Measurements from ENCODE around the gene OR1S1.
"Not testable (repeated sequence)": the region's sequence is repeated elsewhere in the genome, so short reads cannot be mapped to it uniquely, and the experiment has no call there.

OR1S1 gene

GRCh38 chr11:58212420-58212819, at the start of gene OR1S1:
OR1S1 (plus strand) TSS chr11:58212720.
- H3K27me3 Mint-ChIP-seq; H3K9me3 Mint-ChIP-seq (ENCODE audit: low read depth); H3K4me3 Mint-ChIP-seq; H3K36me3 Mint-ChIP-seq; H3K4me1 Mint-ChIP-seq (ENCODE audit: low read depth); H3K27ac Mint-ChIP-seq: not testable (repeated sequence)

DNA sequence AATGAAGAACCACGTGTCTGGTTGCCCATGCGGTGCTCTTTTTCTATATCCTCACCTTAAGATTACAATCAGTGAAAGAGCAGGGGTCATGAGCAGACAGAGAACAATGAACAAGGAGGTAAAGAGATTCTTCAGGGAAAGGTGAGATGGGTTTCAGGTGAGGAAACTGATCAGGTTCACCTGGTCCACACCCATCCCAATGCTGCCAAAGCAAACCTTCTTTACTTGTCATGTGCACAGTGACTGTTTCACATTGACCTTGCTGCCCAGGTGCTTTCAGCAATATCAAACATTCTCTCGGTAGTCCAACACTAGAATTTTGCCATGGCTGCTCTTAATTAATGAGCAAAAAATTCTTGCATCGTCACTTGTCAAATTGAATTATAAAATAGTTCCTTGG, 48.1 kb upstream of the OR1S1 start:
- Mint-ChIP-seq H3K27ac (no peak overlapping the region), H3K4me3 (no peak overlapping the region), H3K36me3 (peaks cover 2% of the 10 kb centered on the region), H3K4me1 (ENCODE audit: low read depth) (no peaks in the 10 kb centered on the region), H3K9me3 (ENCODE audit: low read depth) (peaks cover 2% of the 10 kb centered on the region), H3K27me3 (peaks cover 5% of the 10 kb centered on the region)

DNA sequence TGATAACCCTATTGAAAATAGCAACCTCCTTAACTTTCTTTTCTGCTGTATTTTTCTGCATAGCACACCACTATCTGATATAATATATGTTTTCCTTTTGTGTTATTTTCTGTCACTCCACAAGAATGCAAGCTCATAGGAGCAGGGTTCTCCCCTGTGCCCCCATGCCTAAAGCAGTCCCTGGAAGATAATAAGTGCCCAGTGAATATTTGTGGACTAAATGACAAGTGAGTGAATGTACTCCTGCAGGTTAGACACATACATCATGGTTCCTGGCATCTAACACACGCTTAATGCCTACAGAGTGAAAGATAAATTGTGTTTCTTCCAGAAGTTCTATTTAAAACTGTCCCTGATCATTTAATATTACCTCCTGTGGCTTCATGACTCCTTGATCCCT, 47.5 kb upstream of the OR1S1 start:
- H3K36me3 Mint-ChIP-seq = no peaks in the 10 kb centered on the region
- no peaks in the 10 kb centered on the region for H3K4me1 Mint-ChIP-seq (ENCODE audit: low read depth)
- peaks cover 5% of the 10 kb centered on the region for H3K27me3 Mint-ChIP-seq
- no peak overlapping the region for H3K27ac Mint-ChIP-seq
- no peaks in the 10 kb centered on the region for H3K9me3 Mint-ChIP-seq (ENCODE audit: low read depth)
- no peak overlapping the region for H3K4me3 Mint-ChIP-seq

- Mint-ChIP-seq H3K27me3 (peaks cover 5% of the 10 kb centered on the region), H3K4me1 (ENCODE audit: low read depth) (no peaks in the 10 kb centered on the region), H3K36me3 (no peaks in the 10 kb centered on the region), H3K27ac (no peak overlapping the region), H3K4me3 (no peak overlapping the region), H3K9me3 (ENCODE audit: low read depth) (no peaks in the 10 kb centered on the region)
These were observed 46.9 kb upstream of the OR1S1 start for GRCh38 chr11:58165504-58166106.

DNA sequence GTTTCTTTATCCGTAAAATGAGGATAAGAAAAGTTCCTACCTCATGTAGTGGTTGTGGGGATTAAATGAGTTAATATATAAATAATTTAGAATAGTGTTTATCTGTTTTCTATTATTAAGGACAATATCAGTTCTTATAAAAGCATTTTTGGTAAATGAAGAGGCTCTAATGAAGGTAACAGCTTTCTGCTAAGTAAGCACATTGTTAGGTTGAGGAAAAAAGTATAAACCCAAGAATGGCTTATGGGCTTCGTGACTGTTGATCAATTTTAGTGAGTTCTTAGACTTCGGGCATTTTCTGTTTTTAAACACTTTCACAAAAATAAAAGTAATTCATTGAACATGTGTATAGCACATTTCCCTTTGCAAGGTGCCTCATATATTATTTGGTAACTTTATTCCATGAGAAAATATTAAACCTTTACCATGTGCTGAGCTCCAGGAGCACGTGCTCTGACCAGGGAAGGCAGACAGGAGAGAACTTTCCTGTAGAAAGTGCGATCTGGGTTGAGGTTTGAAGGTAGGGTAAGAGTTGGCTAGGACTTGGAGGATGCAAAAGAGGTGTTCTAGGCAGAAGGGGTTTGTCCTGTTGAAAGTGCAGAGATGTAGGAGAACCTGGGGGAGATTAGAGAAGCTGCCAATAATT, 35.0 kb upstream of the OR1S1 start:
- Mint-ChIP-seq H3K27me3 (peaks cover 13% of the 10 kb centered on the region), H3K4me1 (ENCODE audit: low read depth) (no peaks in the 10 kb centered on the region), H3K36me3 (no peaks in the 10 kb centered on the region), H3K9me3 (ENCODE audit: low read depth) (no peaks in the 10 kb centered on the region), H3K27ac (no peak overlapping the region), H3K4me3 (no peak overlapping the region)

- peaks cover 13% of the 10 kb centered on the region for H3K27me3 Mint-ChIP-seq
- H3K4me3 Mint-ChIP-seq = no peak overlapping the region
- H3K36me3 Mint-ChIP-seq = no peaks in the 10 kb centered on the region
- H3K4me1 Mint-ChIP-seq (ENCODE audit: low read depth) = no peaks in the 10 kb centered on the region
- no peak overlapping the region for H3K27ac Mint-ChIP-seq
- H3K9me3 Mint-ChIP-seq (ENCODE audit: low read depth) = no peaks in the 10 kb centered on the region
These were observed 34.1 kb upstream of the OR1S1 start for GRCh38 chr11:58178444-58178843.

GRCh38 chr11:58179648-58180047, 32.9 kb upstream of the OR1S1 start:
- Mint-ChIP-seq H3K4me3 (no peak overlapping the region), H3K27ac (no peak overlapping the region), H3K27me3 (peaks cover 13% of the 10 kb centered on the region), H3K36me3 (no peaks in the 10 kb centered on the region), H3K9me3 (ENCODE audit: low read depth) (no peaks in the 10 kb centered on the region), H3K4me1 (ENCODE audit: low read depth) (no peaks in the 10 kb centered on the region)

DNA sequence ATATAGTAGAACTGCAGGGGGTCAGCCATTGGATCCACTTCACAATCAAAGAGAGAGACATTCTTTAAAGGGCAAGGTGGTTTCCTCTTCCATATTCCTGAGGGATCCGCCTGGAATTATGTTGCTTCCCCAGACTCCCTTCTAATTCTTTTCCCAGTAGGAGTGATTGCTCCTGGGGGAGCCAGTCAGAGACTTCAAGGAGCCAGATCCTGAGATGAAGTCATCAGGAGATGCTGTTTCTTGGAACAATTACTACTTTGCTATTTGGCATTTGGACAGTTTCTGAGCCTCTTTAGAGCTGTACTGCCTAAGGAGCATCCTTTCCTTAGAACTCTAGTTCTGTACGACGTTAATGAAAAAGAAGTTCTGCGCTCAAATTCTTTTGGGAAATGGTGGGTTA, 25.6 kb upstream of the OR1S1 start:
- H3K4me1 Mint-ChIP-seq (ENCODE audit: low read depth) = no peaks in the 10 kb centered on the region
- H3K9me3 Mint-ChIP-seq (ENCODE audit: low read depth) = no peaks in the 10 kb centered on the region
- H3K27ac Mint-ChIP-seq = no peak overlapping the region
- no peaks in the 10 kb centered on the region for H3K36me3 Mint-ChIP-seq
- no peak overlapping the region for H3K4me3 Mint-ChIP-seq
- H3K27me3 Mint-ChIP-seq = no peaks in the 10 kb centered on the region

- no peaks in the 10 kb centered on the region for H3K36me3 Mint-ChIP-seq
- no peaks in the 10 kb centered on the region for H3K4me1 Mint-ChIP-seq (ENCODE audit: low read depth)
- no peak within 1 kb of the TSS for H3K27ac Mint-ChIP-seq
- no peaks in the 10 kb centered on the region for H3K27me3 Mint-ChIP-seq
- H3K4me3 Mint-ChIP-seq = no peak within 1 kb of the TSS
- H3K9me3 Mint-ChIP-seq (ENCODE audit: low read depth) = no peaks in the 10 kb centered on the region
These were observed 23.8 kb upstream of the OR1S1 start, which contains the start of gene OR9Q2 for GRCh38 chr11:58188770-58189169. OR9Q2 (plus strand) TSS chr11:58189070; CDS start chr11:58190491, 1,421 bp downstream.

DNA sequence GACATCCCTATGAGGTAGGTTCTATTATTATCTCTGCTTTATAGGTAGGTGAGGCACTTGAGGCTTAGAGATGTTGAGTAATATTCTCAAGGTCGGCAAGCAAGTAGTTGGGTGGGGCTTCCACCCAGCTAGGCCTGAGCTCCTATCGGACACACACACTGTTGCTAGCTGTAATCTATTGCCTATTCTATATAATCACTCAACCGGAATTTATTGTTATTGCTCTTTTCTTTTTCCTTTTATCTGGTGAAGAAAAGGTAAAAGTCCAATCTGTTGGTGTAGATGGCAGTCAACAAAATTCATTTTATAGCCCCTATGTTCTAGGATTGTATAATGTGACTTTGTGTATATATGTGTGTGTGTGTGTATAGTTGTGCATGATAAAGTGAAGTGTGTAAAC, 20.3 kb upstream of the OR1S1 start:
- no peaks in the 10 kb centered on the region for H3K27me3 Mint-ChIP-seq
- H3K4me3 Mint-ChIP-seq = no peak overlapping the region
- no peaks in the 10 kb centered on the region for H3K9me3 Mint-ChIP-seq (ENCODE audit: low read depth)
- H3K27ac Mint-ChIP-seq = no peak overlapping the region
- no peaks in the 10 kb centered on the region for H3K4me1 Mint-ChIP-seq (ENCODE audit: low read depth)
- no peaks in the 10 kb centered on the region for H3K36me3 Mint-ChIP-seq

DNA sequence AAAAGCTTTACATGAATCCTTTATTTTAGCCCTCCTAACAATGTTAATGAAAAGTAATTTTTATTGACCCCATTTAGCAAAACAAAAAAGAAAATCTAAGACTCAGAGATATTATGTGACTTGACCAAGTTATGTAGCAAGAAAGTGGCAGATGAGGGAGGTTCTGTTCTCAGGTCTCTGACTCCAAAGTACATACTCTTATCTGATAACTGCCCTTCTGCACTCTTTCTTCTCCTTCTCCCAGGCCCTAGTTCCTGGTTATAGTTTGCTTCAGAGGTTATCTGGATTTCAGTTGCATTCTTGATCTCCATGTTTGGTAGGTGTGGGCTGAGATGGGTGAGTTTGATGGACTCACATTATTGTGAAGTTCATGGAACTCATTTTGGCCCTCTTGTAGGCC, 19.1 kb upstream of the OR1S1 start:
- H3K27ac Mint-ChIP-seq = no peak overlapping the region
- no peaks in the 10 kb centered on the region for H3K4me1 Mint-ChIP-seq (ENCODE audit: low read depth)
- no peaks in the 10 kb centered on the region for H3K36me3 Mint-ChIP-seq
- H3K9me3 Mint-ChIP-seq (ENCODE audit: low read depth) = no peaks in the 10 kb centered on the region
- no peaks in the 10 kb centered on the region for H3K27me3 Mint-ChIP-seq
- no peak overlapping the region for H3K4me3 Mint-ChIP-seq

- no peaks in the 10 kb centered on the region for H3K9me3 Mint-ChIP-seq (ENCODE audit: low read depth)
- no peak overlapping the region for H3K27ac Mint-ChIP-seq
- no peaks in the 10 kb centered on the region for H3K27me3 Mint-ChIP-seq
- no peak overlapping the region for H3K4me3 Mint-ChIP-seq
- H3K36me3 Mint-ChIP-seq = no peaks in the 10 kb centered on the region
- H3K4me1 Mint-ChIP-seq (ENCODE audit: low read depth) = no peaks in the 10 kb centered on the region
These were observed 16.6 kb upstream of the OR1S1 start for GRCh38 chr11:58195939-58196338.

GRCh38 chr11:58199271-58199670, 13.2 kb upstream of the OR1S1 start:
- H3K27ac Mint-ChIP-seq = no peak overlapping the region
- H3K36me3 Mint-ChIP-seq = no peaks in the 10 kb centered on the region
- peaks cover 5% of the 10 kb centered on the region for H3K27me3 Mint-ChIP-seq
- H3K4me1 Mint-ChIP-seq (ENCODE audit: low read depth) = no peaks in the 10 kb centered on the region
- no peak overlapping the region for H3K4me3 Mint-ChIP-seq
- no peaks in the 10 kb centered on the region for H3K9me3 Mint-ChIP-seq (ENCODE audit: low read depth)

- H3K36me3 Mint-ChIP-seq = no peaks in the 10 kb centered on the region
- no peak within 1 kb of the TSS for H3K27ac Mint-ChIP-seq
- H3K27me3 Mint-ChIP-seq = peaks cover 12% of the 10 kb centered on the region
- no peaks in the 10 kb centered on the region for H3K9me3 Mint-ChIP-seq (ENCODE audit: low read depth)
- no peak within 1 kb of the TSS for H3K4me3 Mint-ChIP-seq
- no peaks in the 10 kb centered on the region for H3K4me1 Mint-ChIP-seq (ENCODE audit: low read depth)
These were observed 8.5 kb upstream of the OR1S1 start, which contains the start of gene OR1S2 for GRCh38 chr11:58204042-58204441. OR1S2 (minus strand) TSS chr11:58204142; CDS start chr11:58204142, 0 bp downstream.

- Mint-ChIP-seq H3K27ac (no peak overlapping the region), H3K4me1 (ENCODE audit: low read depth) (no peaks in the 10 kb centered on the region), H3K4me3 (no peak overlapping the region), H3K9me3 (ENCODE audit: low read depth) (no peaks in the 10 kb centered on the region), H3K36me3 (no peaks in the 10 kb centered on the region), H3K27me3 (peaks cover 4% of the 10 kb centered on the region)
These were observed 4.0 kb downstream of the OR1S1 start for GRCh38 chr11:58216476-58216875.

GRCh38 chr11:58222721-58223120, 10.2 kb downstream of the OR1S1 start:
- no peaks in the 10 kb centered on the region for H3K36me3 Mint-ChIP-seq
- H3K27ac Mint-ChIP-seq = no peak overlapping the region
- H3K27me3 Mint-ChIP-seq = peaks cover 3% of the 10 kb centered on the region
- no peak overlapping the region for H3K4me3 Mint-ChIP-seq
- no peaks in the 10 kb centered on the region for H3K4me1 Mint-ChIP-seq (ENCODE audit: low read depth)
- no peaks in the 10 kb centered on the region for H3K9me3 Mint-ChIP-seq (ENCODE audit: low read depth)

All from activated naive CD8-positive, alpha-beta T cell (primary cell).